ENCODE results near the gene SAXO2. TPM values are rescaled to one million over a fixed set of nuclear protein-coding genes. Genes with fewer than 3 reads are reported as not detected.

SAXO2 gene
- polyA plus RNA-seq, 1 donor from 2014 or later, result 8.6 TPM

- H3F3A ChIP-seq (ENCODE audit: insufficient read depth, low read length, poor library complexity, severe bottlenecking), result no peaks in the 10 kb centered on the region
- H3K27ac ChIP-seq (ENCODE audit: low read length), result no peak overlapping the region
These were observed 34.9 kb downstream of the SAXO2 start for GRCh38 chr15:82297546-82297945.

GRCh38 chr15:82298032-82298431 lies 35.4 kb downstream of the SAXO2 start:
- Histone ChIP-seq H3K27ac (ENCODE audit: low read length) (no peak overlapping the region), H3K4me2 (ENCODE audit: low read length) (no peak overlapping the region), H3K4me3 (ENCODE audit: low read length) (no peak overlapping the region), H3K79me2 (replicated peaks; ENCODE audit: insufficient read depth, low read length) (no peaks in the 10 kb centered on the region), H3K9me2 (ENCODE audit: insufficient read depth, low read length) (no peaks in the 10 kb centered on the region), H4K20me1 (ENCODE audit: insufficient read depth) (no peaks in the 10 kb centered on the region), H3K36me3 (ENCODE audit: insufficient read depth, low read length) (no peaks in the 10 kb centered on the region), H3K27me3 (ENCODE audit: insufficient read depth, low read depth, low read length) (no peaks in the 10 kb centered on the region), H3K9ac (ENCODE audit: low read length) (no peak overlapping the region), H2AFZ (ENCODE audit: low read depth, low read length) (no peak overlapping the region), H3K9me3 (ENCODE audit: low read length) (no peaks in the 10 kb centered on the region), H3F3A (ENCODE audit: insufficient read depth, low read length, poor library complexity, severe bottlenecking) (no peaks in the 10 kb centered on the region)
- TF ChIP-seq RAD21 (conservative IDR thresholded peaks at IDR 0.05) (no peak), POLR2AphosphoS5 (IDR thresholded peaks at IDR 0.05) (no peak), MXI1 (conservative IDR thresholded peaks at IDR 0.05; ENCODE audit: poor library complexity, severe bottlenecking) (no peak), EZH2 (IDR thresholded peaks at IDR 0.05; ENCODE audit: borderline replicate concordance, insufficient read depth, low read length, poor library complexity, severe bottlenecking) (no peak), TAF1 (IDR thresholded peaks at IDR 0.05; ENCODE audit: low read depth) (no peak), REST (IDR thresholded peaks at IDR 0.05; ENCODE audit: borderline replicate concordance) (no peak), CTCF (IDR thresholded peaks at IDR 0.05; ENCODE audit: poor library complexity, severe bottlenecking) (no peak)

More at GRCh38 chr15:82297546-82297945, 34.9 kb downstream of the SAXO2 start:
- TF ChIP-seq EZH2 (IDR thresholded peaks at IDR 0.05; ENCODE audit: borderline replicate concordance, insufficient read depth, low read length, poor library complexity, severe bottlenecking) (no peak), EP300 (conservative IDR thresholded peaks at IDR 0.05; ENCODE audit: poor library complexity, severe bottlenecking) (no peak), REST (IDR thresholded peaks at IDR 0.05; ENCODE audit: borderline replicate concordance) (no peak), RAD21 (conservative IDR thresholded peaks at IDR 0.05) (no peak), MXI1 (conservative IDR thresholded peaks at IDR 0.05; ENCODE audit: poor library complexity, severe bottlenecking) (no peak), TAF1 (IDR thresholded peaks at IDR 0.05; ENCODE audit: low read depth) (no peak), POLR2AphosphoS5 (IDR thresholded peaks at IDR 0.05) (no peak), SMC3 (conservative IDR thresholded peaks at IDR 0.05; ENCODE audit: poor library complexity) (no peak), CTCF (IDR thresholded peaks at IDR 0.05; ENCODE audit: poor library complexity, severe bottlenecking) (no peak)
- Histone ChIP-seq H3K9me2 (ENCODE audit: insufficient read depth, low read length) (no peaks in the 10 kb centered on the region), H3K9ac (ENCODE audit: low read length) (no peak overlapping the region), H3K79me2 (replicated peaks; ENCODE audit: insufficient read depth, low read length) (no peaks in the 10 kb centered on the region), H3K36me3 (ENCODE audit: insufficient read depth, low read length) (no peaks in the 10 kb centered on the region), H3K9me3 (ENCODE audit: low read length) (no peaks in the 10 kb centered on the region), H3K4me2 (ENCODE audit: low read length) (no peak overlapping the region), H2AFZ (ENCODE audit: low read depth, low read length) (no peak overlapping the region), H4K20me1 (ENCODE audit: insufficient read depth) (no peaks in the 10 kb centered on the region), H3K4me3 (ENCODE audit: low read length) (no peak overlapping the region), H3K27me3 (ENCODE audit: insufficient read depth, low read depth, low read length) (no peaks in the 10 kb centered on the region)

Measured in neural cell (in vitro differentiated cells).